Measurements from ENCODE around the gene PHLDA3.

The PHLDA3 gene

GRCh38 chr1:201457508-201457960 is 11.5 kb downstream of the PHLDA3 start (continued):
- TF ChIP-seq, protein P1, sequence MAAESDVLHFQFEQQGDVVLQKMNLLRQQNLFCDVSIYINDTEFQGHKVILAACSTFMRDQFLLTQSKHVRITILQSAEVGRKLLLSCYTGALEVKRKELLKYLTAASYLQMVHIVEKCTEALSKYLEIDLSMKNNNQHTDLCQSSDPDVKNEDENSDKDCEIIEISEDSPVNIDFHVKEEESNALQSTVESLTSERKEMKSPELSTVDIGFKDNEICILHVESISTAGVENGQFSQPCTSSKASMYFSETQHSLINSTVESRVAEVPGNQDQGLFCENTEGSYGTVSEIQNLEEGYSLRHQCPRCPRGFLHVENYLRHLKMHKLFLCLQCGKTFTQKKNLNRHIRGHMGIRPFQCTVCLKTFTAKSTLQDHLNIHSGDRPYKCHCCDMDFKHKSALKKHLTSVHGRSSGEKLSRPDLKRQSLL (tag by site-specific recombination; IDR thresholded peaks at IDR 0.05) = no peak

DNA sequence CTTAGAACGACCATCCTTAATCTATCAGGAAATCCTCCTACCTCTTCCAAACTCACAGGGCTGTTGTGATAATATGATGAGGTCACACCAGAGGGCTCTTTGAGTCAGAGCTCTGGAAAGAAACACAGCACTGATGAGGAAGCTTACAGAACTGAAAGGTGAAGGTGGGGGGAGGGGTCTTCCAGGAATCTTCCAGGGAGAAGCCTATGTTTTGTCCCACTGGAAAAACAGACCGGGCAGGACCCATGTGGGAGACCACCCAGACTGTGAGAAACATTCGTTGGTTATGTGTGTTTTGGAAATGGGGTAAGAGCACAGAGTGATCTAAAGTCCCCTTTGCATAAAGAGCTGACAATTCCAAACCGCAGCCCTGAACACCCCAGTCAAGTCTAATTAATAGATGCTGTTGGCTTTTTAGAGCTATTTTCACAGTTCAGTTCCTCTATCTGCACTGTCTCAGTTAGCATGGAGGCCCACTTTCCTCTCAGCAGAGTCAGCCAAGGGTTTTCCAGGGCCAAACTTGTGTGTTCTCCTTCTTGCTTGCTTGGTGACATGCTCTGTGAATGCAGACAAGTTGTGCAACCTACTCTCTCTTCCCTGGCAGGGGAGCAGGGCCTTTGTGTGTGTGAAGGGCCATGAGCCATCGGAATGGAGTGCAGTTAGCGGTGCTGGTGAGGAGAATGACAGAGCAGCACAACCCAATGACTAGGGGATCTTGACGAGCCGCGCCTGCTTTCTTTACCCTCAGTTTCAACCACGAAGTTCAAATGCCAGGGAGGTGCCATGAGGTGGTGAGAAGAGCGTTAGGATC is 12.3 kb downstream of the PHLDA3 start:
- Histone ChIP-seq H3K27ac (ENCODE audit: extremely low read depth, low read depth, low read length) (no peak overlapping the region; the same call in 1 of the 2 replicates), H3K9me3 (ENCODE audit: control insufficient read depth, insufficient read depth, low read depth, low read length) (no peaks in the 10 kb centered on the region), H3K4me3 (ENCODE audit: low read depth, low read length) (no peak overlapping the region), H3K36me3 (ENCODE audit: control insufficient read depth in 2 of 2, insufficient read depth in 1 of 2, low read length in 2 of 2) (no peaks in the 10 kb centered on the region), H3K4me1 (ENCODE audit: control insufficient read depth, insufficient read depth, low read length) (peaks cover 11% of the 10 kb centered on the region)
- ChIA-PET POLR2A (interaction anchor here (3.7 kb wide), 1 partner anchor 11 kb away, joined by 17 read pairs; the partner anchor contains the start of gene PHLDA3), CTCF (interaction anchor here (0.6 to 7.2 kb wide), 9 partner anchors 9 to 56 kb away, joined by 3 to 56 read pairs (median 5); partner anchors contain the start of gene PHLDA3)
- TF ChIP-seq TCF7L2 (IDR thresholded peaks at IDR 0.05; ENCODE audit: borderline replicate concordance, low read depth, low read length) = no peak
- TF ChIP-seq ZNF830 (tag by site-specific recombination; IDR thresholded peaks at IDR 0.05; ENCODE audit: low read depth) = no peak
- TF ChIP-seq ZBTB21 (tag by site-specific recombination; IDR thresholded peaks at IDR 0.05) = peak; percentile 77
- no peak for TF ChIP-seq ZNF664 (tag by site-specific recombination; IDR thresholded peaks at IDR 0.05)
- no peak for TF ChIP-seq ZFHX2 (tag by site-specific recombination; conservative IDR thresholded peaks at IDR 0.05)
- no peak for TF ChIP-seq ZNF433 (tag by site-specific recombination; IDR thresholded peaks at IDR 0.05; ENCODE audit: low read depth)
- TF ChIP-seq TRIM28 (IDR thresholded peaks at IDR 0.05; ENCODE audit: borderline replicate concordance, low read length) = no peak; the same call in 1 of the 2 replicates
- TF ChIP-seq ZNF48 (tag by site-specific recombination; IDR thresholded peaks at IDR 0.05) = no peak
- TF ChIP-seq ZBTB17 (tag by site-specific recombination; IDR thresholded peaks at IDR 0.05) = peak; percentile 41; the same call in 1 of the 2 replicates
- no peak for TF ChIP-seq ZNF169 (tag by site-specific recombination; IDR thresholded peaks at IDR 0.05)
- no peak for TF ChIP-seq SCRT1 (tag by site-specific recombination; IDR thresholded peaks at IDR 0.05; ENCODE audit: borderline replicate concordance)
- TF ChIP-seq ZNF37A (tag by site-specific recombination; IDR thresholded peaks at IDR 0.05) = no peak
- no peak for TF ChIP-seq PBX3 (CRISPR knock-in tag; IDR thresholded peaks at IDR 0.05)
- no peak for TF ChIP-seq ZNF560 (tag by site-specific recombination; IDR thresholded peaks at IDR 0.05; ENCODE audit: borderline replicate concordance)
- no peak for TF ChIP-seq YY2 (tag by site-specific recombination; IDR thresholded peaks at IDR 0.05)
- TF ChIP-seq ZNF843 (tag by site-specific recombination; IDR thresholded peaks at IDR 0.05) = no peak
- no peak for TF ChIP-seq ZNF274 (IDR thresholded peaks at IDR 0.05; ENCODE audit: low read length)
- TF ChIP-seq ZNF274 (tag by site-specific recombination; IDR thresholded peaks at IDR 0.05; ENCODE audit: borderline replicate concordance) = no peak
- no peak for TF ChIP-seq ZNF558 (tag by site-specific recombination; IDR thresholded peaks at IDR 0.05)
- TF ChIP-seq MYNN (tag by site-specific recombination; IDR thresholded peaks at IDR 0.05; ENCODE audit: borderline replicate concordance) = no peak
- TF ChIP-seq ZNF677 (tag by site-specific recombination; IDR thresholded peaks at IDR 0.05) = no peak
- TF ChIP-seq ZNF121 (tag by site-specific recombination; IDR thresholded peaks at IDR 0.05) = no peak
- TF ChIP-seq BCL6B (tag by site-specific recombination; IDR thresholded peaks at IDR 0.05) = no peak
- no peak for TF ChIP-seq ZNF654 (tag by site-specific recombination; IDR thresholded peaks at IDR 0.05; ENCODE audit: low read depth)
- TF ChIP-seq ZNF776 (tag by site-specific recombination; IDR thresholded peaks at IDR 0.05; ENCODE audit: borderline replicate concordance) = no peak
- TF ChIP-seq ZNF324 (tag by site-specific recombination; IDR thresholded peaks at IDR 0.05) = no peak
- TF ChIP-seq ZNF670 (tag by site-specific recombination; IDR thresholded peaks at IDR 0.05; ENCODE audit: low read depth) = no peak
- TF ChIP-seq ZNF791 (tag by site-specific recombination; IDR thresholded peaks at IDR 0.05) = no peak
- no peak for TF ChIP-seq ZNF132 (tag by site-specific recombination; IDR thresholded peaks at IDR 0.05; ENCODE audit: borderline replicate concordance)
- peak; percentile 44 for TF ChIP-seq ZBTB20 (tag by site-specific recombination; IDR thresholded peaks at IDR 0.05)
- TF ChIP-seq ZNF514 (tag by site-specific recombination; IDR thresholded peaks at IDR 0.05) = no peak
- TF ChIP-seq ZNF350 (tag by site-specific recombination; IDR thresholded peaks at IDR 0.05) = no peak
- no peak for TF ChIP-seq ZIC2 (tag by site-specific recombination; IDR thresholded peaks at IDR 0.05)
- TF ChIP-seq GLIS1 (tag by site-specific recombination; IDR thresholded peaks at IDR 0.05) = 0 out of 2 replicates have a peak, but pooled peaks have one; percentile 3
- no peak for TF ChIP-seq ZNF473 (tag by site-specific recombination; IDR thresholded peaks at IDR 0.05)
